Measurements from ENCODE around the gene C16orf74.

DNA sequence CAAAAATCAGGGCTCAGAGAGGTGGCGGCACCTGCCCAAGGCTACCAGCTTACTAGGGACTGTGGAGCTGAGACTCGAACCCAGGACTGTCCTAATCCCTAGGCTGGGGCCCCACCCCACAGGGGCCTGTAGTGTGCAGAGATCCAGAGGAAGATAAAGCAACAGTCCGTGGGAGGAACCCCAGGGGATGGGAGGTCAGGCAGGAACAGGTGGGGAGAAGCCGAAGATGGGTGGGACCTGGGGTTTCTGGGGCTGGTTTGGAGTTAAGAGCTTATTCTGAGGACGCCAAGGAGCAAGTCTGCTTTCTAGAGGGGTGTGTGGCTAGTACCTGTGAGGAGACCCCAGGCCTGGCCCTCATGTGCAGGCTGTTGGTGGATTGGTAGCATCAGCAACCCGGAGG, 14.9 kb downstream of the C16orf74 start:
- TF ChIP-seq CTCF (IDR thresholded peaks at IDR 0.05) (no peak), ZFX (IDR thresholded peaks at IDR 0.05; ENCODE audit: borderline replicate concordance) (no peak)

Measured in 22Rv1 (cell line).